HG03066 (cell line): ENCODE measurements around the gene GPBAR1.
"Not testable (repeated sequence)": the region's sequence is repeated elsewhere in the genome, so short reads cannot be mapped to it uniquely, and the experiment has no call there.

Experiments
- ATAC-seq: cut with Tn5 transposase; IDR thresholded peaks from one replicate; pipeline ENCODE4 v1.9.1; 2021; ENCODE audit warnings: low read depth; ENCODE audit not compliant: unreplicated experiment

Gene GPBAR1

DNA sequence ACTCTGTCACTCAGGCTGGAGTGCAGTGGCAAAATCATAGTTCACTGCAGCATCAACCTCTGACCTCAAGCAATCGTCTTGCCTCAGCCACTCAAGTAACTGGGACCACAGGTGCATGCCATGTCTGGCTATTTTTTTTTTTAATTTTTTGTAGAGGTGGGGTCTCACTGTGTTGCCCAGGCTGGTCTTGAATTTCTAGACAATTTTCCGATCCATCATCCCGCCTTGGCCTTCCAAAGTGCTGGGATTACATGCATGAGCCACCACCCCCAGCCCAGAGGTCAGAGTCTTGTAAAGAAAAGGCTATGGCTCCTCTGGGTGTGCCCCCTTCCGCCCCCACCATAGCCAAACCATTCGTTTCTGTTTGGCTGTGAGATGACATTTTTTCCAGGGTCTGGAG is 44.6 kb downstream of the GPBAR1 start:
- no peak for ATAC-seq

DNA sequence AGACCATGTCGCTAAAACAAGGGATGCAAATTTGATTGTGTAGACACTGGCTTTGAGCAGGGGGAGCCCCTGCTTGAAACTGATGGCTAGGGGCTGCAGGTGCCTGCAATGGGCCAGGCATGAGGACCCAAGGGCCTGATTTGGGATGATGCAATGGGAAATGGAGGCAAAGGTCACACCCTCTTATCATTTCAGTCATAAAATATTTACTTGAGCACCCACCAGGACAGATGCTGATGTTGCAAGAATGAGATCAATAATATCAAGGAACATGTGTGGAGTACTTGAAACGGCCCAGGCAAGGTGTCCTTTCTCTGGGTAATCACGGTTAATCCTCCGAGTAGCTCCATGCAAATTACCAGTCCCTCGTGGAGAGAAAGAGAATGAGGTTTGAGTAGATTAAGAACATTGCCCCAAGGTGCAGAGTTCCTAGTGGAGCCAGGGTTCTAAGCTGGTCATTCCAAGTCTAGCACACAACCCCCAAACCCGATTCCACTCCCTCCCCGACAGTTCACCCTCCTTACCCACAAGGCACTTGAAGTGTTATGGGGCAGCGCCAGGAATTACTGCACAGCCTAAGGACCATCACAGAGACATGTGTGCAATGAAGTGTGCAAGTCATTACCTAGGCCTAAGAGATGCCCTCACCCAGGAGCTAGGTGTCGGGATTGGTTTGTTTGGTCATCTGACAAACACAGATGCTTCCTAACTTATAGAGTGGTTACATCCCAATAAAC is 45.5 kb downstream of the GPBAR1 start:
- ATAC-seq = no peak

DNA sequence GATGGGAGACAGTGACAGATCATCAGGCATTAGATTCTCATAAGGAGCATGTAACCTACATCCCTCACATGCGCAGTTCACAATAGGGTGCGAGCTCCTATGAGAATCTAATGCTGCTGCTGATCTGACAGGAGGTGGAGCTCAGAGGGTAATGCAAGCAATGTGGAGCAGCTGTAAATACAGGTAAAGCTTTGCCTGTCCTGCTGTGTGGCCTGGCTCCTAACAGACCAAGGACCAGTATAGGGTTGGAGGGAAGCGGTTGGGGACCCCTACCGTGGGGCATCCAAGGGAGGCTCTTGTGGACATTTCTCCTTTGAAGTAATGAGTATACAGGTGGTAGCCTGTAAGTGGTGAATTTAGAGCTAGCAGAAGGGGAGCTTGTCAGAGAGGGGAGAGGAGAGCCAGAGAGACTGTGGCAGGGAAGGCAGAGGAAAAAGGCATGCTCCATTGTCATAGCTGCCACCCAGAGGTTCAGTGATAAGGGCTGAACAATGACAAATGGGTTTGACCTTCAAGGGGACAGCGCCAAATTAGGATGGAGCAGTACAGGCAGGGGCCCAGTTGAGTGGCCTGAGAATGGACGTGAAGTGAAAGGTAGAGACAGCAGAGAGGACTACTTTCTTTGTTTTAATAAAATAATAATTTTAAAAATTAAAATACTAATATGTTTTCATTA is 46.7 kb downstream of the GPBAR1 start:
- ATAC-seq = no peak

DNA sequence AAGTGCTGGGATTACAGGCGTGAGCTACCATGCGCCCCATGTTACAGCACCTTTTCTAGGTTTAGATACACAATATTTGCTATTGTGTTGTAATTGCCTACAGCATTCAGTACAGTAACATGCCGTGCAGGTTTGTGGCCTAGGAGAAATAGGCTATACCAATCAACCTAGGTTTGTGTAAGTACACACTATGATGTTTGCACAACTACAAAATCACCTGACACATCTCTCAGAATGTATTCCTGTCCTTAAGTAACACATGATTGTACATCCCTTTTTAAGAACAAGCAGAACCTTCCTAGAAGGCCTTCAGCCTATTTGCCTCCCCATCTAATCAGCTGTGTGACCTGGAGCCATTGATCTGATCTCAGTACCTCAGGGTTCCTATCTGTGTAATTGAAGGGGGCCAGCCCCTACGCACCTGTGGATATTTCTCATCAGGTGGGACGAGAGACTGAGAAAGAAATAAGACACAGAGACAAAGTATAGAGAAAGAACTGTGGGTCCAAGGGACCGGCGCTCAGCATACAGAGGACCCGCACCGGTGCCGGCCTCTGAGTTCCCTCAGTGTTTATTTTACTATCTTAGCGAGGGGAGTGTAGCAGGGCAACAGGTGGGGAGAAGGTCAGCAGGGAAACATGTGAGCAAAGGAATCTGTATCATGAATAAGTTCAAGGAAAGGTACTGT is 50.2 kb downstream of the GPBAR1 start:
- no peak for ATAC-seq

DNA sequence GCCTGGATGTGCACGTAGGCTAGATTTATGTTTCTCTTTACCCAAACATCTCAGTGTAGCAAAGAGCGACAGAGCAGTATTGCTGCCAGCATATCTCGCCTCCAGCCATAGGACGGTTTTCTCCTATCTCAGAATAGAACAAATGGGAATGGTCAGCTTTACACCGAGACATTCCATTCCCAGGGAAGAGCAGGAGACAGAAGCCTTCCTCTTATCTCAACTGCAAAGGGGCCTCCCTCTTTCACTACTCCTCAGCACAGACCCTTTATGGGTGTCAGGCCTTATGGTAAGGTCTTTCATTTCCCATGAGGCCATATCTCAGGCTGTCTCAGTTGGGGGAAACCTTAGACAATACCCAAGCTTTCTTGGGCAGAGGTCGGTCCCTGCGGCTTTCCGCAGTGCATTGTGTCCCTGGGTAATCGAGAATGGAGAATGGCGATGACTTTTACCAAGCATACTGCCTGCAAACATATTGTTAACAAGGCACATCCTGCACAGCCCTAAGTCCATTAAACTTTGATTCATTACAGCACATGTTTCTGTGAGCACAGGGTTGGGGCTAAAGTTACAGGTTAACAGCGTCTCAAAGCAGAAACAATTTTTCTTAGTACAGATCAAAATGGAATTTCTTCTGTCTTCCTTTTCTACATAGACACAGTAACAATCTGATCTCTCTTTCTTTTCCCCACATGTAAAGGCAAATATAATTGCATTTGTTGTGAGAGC is 50.9 kb downstream of the GPBAR1 start:
- ATAC-seq = not testable (repeated sequence)

DNA sequence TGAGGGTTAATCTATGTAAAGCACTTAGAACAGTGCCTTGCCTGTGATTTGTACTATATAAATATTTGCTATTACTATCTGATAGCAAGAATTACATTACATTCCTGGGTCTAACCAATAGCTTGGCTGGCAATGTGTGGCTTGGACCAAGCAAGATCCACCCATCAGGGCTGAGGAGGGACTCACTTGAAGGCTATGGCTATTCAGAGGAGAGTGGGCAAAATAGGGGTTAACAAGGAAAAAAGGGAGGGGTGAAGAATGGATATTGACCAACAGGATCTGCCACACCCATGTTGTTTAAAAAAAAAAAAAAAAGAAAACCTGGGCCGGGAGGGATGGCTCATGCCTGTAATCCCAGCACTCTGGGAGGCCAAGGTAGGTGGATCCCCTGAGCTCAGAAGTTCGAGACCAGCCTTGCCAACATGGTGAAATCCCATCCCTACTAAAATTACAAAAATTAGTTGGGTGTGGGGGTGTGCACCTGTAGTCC is 51.5 kb downstream of the GPBAR1 start:
- no peak for ATAC-seq

DNA sequence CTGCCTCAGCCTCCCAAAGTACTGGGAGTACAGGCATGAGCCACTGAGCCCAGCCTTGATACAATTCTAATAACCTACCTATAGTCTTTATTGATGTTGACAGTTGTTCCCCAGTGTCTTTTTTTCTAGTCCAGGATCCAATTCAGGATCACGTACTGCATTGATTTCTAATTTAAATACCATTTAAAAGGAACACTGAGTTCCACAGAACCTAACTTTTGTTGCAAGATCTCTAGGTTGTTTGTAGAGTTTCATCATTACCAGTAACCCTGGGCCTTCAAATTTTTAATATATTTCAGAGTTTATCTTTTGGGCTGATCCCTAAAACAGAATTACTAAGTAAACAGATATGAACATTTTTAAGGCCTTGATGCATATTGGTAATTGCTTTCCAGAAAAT is 52.5 kb downstream of the GPBAR1 start:
- no peak for ATAC-seq
